ENCODE measurements around the gene BAD.
"Not testable (repeated sequence)": the region's sequence is repeated elsewhere in the genome, so short reads cannot be mapped to it uniquely, and the experiment has no call there.

The BAD gene

DNA sequence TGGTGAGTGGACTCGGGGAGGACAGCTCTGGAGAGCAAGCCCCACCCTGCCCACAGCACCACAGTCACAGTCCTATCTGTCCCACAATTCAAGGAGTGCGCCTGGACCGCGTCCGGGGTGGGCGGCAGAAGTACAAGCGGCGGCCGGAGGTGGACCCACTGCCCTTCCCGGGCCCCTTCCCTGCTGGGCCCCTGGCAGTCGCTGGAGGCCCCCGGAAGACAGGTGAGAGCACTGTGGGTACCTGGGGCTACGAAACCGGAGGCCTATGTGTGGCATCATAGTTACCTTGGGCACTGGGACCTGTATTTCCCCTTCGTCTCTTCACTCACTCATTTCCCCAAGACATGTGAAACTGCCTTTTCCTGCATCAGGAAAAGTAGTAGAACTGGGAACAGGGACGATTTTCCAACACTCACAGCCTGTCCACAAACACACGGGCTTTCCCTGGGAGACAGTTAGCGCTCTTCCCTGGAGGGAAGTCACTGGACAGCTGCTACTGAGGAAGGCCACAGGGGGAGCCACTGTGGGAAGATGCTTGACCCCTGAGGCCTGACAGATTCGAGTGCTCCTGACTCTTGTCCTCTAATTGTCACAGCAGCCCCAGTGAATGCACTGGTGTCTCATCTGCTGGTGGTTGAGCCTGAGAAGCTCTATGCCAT lies 29.8 kb upstream of the BAD start:
- H3K4me3 ChIP-seq (ENCODE audit: low read depth, low read length) = no peak overlapping the region
- no peak for DNase-seq (ENCODE audit: low read depth)
- TF ChIP-seq, protein P1, sequence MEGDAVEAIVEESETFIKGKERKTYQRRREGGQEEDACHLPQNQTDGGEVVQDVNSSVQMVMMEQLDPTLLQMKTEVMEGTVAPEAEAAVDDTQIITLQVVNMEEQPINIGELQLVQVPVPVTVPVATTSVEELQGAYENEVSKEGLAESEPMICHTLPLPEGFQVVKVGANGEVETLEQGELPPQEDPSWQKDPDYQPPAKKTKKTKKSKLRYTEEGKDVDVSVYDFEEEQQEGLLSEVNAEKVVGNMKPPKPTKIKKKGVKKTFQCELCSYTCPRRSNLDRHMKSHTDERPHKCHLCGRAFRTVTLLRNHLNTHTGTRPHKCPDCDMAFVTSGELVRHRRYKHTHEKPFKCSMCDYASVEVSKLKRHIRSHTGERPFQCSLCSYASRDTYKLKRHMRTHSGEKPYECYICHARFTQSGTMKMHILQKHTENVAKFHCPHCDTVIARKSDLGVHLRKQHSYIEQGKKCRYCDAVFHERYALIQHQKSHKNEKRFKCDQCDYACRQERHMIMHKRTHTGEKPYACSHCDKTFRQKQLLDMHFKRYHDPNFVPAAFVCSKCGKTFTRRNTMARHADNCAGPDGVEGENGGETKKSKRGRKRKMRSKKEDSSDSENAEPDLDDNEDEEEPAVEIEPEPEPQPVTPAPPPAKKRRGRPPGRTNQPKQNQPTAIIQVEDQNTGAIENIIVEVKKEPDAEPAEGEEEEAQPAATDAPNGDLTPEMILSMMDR (IDR thresholded peaks at IDR 0.05; ENCODE audit: control insufficient read depth, extremely low read depth, insufficient read depth) = 0 out of 2 replicates have a peak, but pooled peaks have one; percentile 15

DNA sequence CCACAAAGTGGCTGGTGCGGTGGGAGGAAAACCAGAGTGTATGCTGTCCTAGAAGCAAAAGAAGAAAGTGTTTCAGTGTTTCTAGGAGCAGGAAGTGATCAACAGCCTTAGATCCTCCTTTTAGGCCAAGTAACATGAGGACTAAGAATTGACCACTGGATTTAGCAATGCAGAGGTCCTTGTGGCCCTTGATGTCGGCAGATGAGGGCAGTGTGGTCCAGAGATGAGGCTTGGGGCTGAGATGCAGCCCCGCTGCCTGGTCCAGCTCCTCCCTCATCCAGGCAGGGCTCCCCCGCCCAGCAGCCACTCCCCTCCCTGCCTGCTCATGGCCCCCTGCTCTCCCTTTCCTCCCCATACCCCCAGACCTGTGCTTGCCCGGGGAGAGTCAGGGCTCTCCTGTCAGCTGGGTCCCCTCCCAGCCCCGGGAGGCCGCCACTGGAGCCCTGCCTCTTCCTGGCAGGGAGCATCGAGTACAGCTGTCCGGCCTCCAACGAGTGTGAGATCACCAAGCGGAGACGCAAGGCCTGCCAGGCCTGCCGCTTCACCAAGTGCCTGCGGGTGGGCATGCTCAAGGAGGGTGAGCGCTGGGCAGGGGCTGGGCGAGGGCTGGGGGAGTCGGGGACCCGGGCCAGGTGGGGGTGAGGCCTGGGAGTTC lies 29.2 kb upstream of the BAD start:
- TF ChIP-seq, protein P1 (IDR thresholded peaks at IDR 0.05; ENCODE audit: control insufficient read depth, extremely low read depth, insufficient read depth) = no peak
- H3K4me3 ChIP-seq (ENCODE audit: low read depth, low read length) = no peak overlapping the region
- DNase-seq (ENCODE audit: low read depth) = no peak

DNA sequence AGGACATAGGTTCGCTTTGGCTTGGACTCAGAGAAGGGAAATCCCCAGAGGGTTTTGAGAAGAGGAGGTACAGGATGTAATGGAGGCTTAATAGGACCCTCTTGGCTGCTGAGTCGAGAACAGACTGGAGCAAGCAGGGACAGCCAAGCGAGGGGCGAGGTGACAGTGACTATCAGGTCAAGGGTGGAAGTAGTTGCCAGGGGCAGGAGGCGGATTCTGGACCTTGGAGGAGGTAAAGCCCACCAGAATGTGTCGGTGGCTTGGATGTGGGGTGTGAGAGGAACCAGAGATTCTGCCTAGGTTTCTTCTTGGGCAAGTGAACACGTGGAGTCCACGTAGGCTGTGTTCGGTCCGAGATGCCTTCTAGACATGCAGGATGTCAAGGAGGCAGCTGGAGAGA lies 28.5 kb upstream of the BAD start:
- TF ChIP-seq, protein P1 (IDR thresholded peaks at IDR 0.05; ENCODE audit: control insufficient read depth, extremely low read depth, insufficient read depth) = no peak
- DNase-seq (ENCODE audit: low read depth) = no peak
- H3K4me3 ChIP-seq (ENCODE audit: low read depth, low read length) = no peak overlapping the region

DNA sequence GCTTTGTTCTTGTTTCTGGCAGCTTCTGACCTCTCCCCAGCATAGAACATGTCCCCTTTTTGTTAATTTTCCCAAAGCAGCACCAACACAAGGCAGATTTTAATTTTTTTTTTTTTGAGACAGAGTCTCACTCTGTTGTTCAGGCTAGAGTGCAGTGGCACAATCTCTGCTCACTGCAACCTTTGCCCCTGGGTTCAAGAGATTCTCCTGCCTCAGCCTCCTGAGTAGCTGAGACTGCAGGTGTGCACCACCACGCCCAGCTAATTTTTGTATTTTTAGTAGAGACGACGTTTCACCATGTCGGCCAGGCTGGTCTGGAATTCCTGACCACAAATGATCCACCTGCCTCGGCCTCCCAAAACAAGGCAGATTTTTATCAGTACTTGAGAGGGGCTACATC lies 23.3 kb upstream of the BAD start:
- DNase-seq (ENCODE audit: low read depth); H3K4me3 ChIP-seq (ENCODE audit: low read depth, low read length): not testable (repeated sequence)

DNA sequence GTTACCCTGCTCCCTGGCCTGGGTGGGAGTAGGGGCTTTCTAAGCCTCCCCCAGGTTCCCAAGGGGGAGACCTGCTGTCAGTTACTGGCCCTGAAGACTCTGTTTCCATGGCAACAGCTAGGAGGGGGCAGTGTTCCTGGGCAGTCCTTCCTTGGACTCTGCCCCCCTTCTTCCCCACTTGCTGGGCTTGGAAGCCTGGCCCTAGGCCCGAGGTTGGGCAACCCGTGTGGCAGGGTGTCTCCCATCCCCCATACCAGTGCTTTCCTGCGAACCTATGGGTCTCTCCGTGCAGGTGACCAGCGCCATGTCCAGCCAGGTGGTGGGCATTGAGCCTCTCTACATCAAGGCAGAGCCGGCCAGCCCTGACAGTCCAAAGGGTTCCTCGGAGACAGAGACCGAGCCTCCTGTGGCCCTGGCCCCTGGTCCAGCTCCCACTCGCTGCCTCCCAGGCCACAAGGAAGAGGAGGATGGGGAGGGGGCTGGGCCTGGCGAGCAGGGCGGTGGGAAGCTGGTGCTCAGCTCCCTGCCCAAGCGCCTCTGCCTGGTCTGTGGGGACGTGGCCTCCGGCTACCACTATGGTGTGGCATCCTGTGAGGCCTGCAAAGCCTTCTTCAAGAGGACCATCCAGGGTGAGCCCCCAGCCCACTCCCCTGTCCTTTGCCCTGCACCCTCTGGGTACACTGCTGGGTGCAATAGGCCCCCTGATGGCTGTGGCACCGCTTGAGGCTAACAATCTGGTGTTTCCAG lies 22.6 kb upstream of the BAD start:
- TF ChIP-seq, protein P1 (IDR thresholded peaks at IDR 0.05; ENCODE audit: control insufficient read depth, extremely low read depth, insufficient read depth) = no peak
- DNase-seq (ENCODE audit: low read depth) = no peak
- H3K4me3 ChIP-seq (ENCODE audit: low read depth, low read length) = peak overlapping the region; percentile 69

DNA sequence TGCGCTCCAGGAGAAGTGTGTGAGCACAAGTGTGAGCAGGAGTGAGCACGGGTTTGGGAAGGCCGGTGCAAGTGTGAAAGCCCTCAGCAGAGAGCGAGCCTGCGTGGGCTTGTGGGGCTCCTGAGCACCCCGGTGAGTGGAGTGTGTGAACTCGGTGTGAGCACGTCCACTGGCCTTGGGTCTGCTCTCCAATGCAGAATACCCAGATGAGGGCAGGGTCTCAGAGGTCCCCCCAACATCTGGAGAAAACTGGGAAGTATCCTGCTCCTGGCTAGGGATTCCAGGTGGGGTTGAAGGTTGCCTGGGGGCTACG lies 22.1 kb upstream of the BAD start:
- peak overlapping the region; percentile 69 for H3K4me3 ChIP-seq (ENCODE audit: low read depth, low read length)
- no peak for DNase-seq (ENCODE audit: low read depth)
- TF ChIP-seq, protein P1 (IDR thresholded peaks at IDR 0.05; ENCODE audit: control insufficient read depth, extremely low read depth, insufficient read depth) = no peak

DNA sequence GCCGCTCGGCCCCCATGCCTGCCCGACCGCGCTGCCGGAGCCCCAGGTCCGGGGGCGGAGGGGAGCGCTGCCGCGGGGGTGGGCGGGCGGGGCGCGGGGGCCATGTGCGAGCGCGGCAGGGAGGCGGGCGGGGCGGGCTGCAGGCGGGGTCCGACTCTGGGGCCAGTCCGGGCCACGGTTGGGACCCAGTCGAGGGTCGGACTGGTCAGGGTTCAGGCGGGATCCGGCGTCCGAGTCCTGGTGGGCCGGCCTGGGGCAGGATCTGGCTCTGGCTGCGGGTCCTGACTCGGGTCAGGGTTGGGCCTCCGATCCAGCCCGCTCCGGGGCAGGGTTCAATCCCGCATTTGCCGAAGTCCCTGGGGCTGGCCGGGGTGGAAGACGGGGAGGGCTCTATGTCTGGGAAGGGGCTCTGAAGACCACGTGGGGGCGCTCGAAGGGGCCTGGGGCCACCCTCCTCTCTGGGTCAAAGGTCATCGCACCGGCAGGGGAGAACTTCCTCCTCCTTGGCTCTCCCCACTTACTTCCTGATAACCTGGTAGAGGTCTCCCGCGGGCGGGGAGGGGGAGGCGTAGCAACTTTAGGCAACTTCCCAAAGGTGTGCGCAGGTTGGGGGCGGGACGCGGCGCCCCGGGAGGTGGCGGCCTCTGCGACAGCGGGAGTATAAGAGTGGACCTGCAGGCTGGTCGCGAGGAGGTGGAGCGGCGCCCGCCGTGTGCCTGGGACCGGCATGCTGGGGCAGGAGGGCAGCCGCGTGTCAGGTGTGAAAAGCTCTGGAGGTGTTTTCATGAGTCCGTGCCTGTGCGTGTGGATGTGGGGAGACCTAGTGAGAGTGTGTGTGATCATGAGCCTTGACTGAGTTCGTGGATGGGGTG lies 21.5 kb upstream of the BAD start:
- DNase-seq (ENCODE audit: low read depth) = peak; percentile 44
- peak overlapping the region; percentile 69 for H3K4me3 ChIP-seq (ENCODE audit: low read depth, low read length)
- TF ChIP-seq, protein P1 (IDR thresholded peaks at IDR 0.05; ENCODE audit: control insufficient read depth, extremely low read depth, insufficient read depth) = peak; percentile 40; the same call in 1 of the 2 replicates
